A549 (cell line): ENCODE measurements around the gene ABCA1.

Experiments
- CTCF ChIP-seq: fragments of >200 bp; sonication (Bioruptor Twin); formaldehyde crosslinking; IDR thresholded peaks from 3 replicates; pipeline ENCODE4 v1.5.1; 2016
- EP300 ChIP-seq, 2 experiments: fragments of >200 bp; sonication (Bioruptor Twin); formaldehyde crosslinking; IDR thresholded peaks; 2 replicates in 1 of 2; 3 replicates in 1 of 2; pipeline ENCODE4 v1.6.1; 2016 to 2017
- JUNB ChIP-seq: fragments of >200 bp; sonication (Bioruptor Twin); formaldehyde crosslinking; IDR thresholded peaks from 2 replicates; pipeline ENCODE4 v1.6.1; 2016

GRCh38 chr9:104858271-104858670 is 69.7 kb downstream of the ABCA1 start:
- TF ChIP-seq CTCF: no peak
- no peak for TF ChIP-seq EP300 (IDR thresholded peaks at IDR 0.05)
- no peak for TF ChIP-seq JUNB
